Panc1 (cell line): ENCODE measurements around the gene ANKRD65. TPM values are rescaled to one million over a fixed set of nuclear protein-coding genes. Genes with fewer than 3 reads are reported as not detected.
A peak's percentile ranks its signal among the peaks of the same experiment; 100 is the strongest.

Experiments used
- ATAC-seq: fragments of 200-7000 bp; cut with Tn5 transposase; 2 replicates; pipeline ENCODE4 v1.9.1; 2020; ENCODE audit warnings: mild to moderate bottlenecking, moderate library complexity
- BruUV-seq: library from RNA; stranded (reverse); fragments of 400-500 nt; replicated peaks from 2 replicates; lab custom pipeline; 2021; lab: Mats Ljungman, UMichigan
- CTCF ChIA-PET: fragments of 300-600 bp; sonication (Branson Sonifier 250); formaldehyde crosslinking; loops from one replicate; lab custom pipeline; 2022; ENCODE audit warnings: antibody characterized with exemption; lab: Charles Lee
- POLR2A ChIA-PET: fragments of 300-600 bp; sonication (Branson Sonifier 250); formaldehyde crosslinking; loops from one replicate; lab custom pipeline; 2022; ENCODE audit warnings: antibody characterized with exemption; lab: Charles Lee
- DNase-seq: peaks from one replicate; pipeline ENCODE4 v3.0.0-alpha.2; 2010; ENCODE audit warnings: low read depth, low spot score
- H3K27ac ChIP-seq: 2 replicates; pipeline ENCODE4 v1.5.1; 2011; ENCODE audit warnings: mild to moderate bottlenecking, low read length, inconsistent platforms
- H3K27me3 ChIP-seq: fragments of 200-500 bp; sonication (Bioruptor generic); 2 replicates; pipeline ENCODE4 v1.6.0; 2014; ENCODE audit warnings: low read length, inconsistent platforms; ENCODE audit not compliant: control insufficient read depth, insufficient read depth
- H3K36me3 ChIP-seq: fragments of 200-500 bp; sonication (Bioruptor generic); 2 replicates; pipeline ENCODE4 v1.5.1; 2014; ENCODE audit warnings: inconsistent platforms, mild to moderate bottlenecking, low read length, moderate library complexity; ENCODE audit not compliant: control insufficient read depth, insufficient read depth
- H3K4me1 ChIP-seq: 2 replicates; pipeline ENCODE4 v1.5.1; 2011; ENCODE audit warnings: inconsistent platforms, mild to moderate bottlenecking, low read length, moderate library complexity; ENCODE audit not compliant: control insufficient read depth, insufficient read depth
- H3K4me3 ChIP-seq, 2 experiments: 2 replicates each; pipeline ENCODE4 v1.5.1; 2011 to 2012; ENCODE audit warnings: low read depth in 2 of 2, low read length in 2 of 2, mild to moderate bottlenecking in 2 of 2, inconsistent platforms in 1 of 2, moderate library complexity in 1 of 2
- H3K9me3 ChIP-seq: fragments of 200-500 bp; sonication (Bioruptor generic); 2 replicates; pipeline ENCODE4 v1.5.1; 2014; ENCODE audit warnings: low read depth, mild to moderate bottlenecking, inconsistent platforms, low read length, moderate library complexity; ENCODE audit not compliant: control insufficient read depth, insufficient read depth
- CTCF ChIP-seq: fragments of 450-650 bp; IDR thresholded peaks from 2 replicates; pipeline ENCODE4 v1.5.1; 2017; ENCODE audit warnings: mild to moderate bottlenecking
- POLR2AphosphoS5 ChIP-seq: IDR thresholded peaks from 2 replicates; pipeline ENCODE4 v1.6.1; 2012; ENCODE audit warnings: mild to moderate bottlenecking, low read depth, low read length, moderate library complexity
- REST ChIP-seq, 2 experiments: IDR thresholded peaks; 2 replicates each; pipeline ENCODE4 v1.6.1; 2011 to 2012; ENCODE audit warnings: low read depth in 2 of 2, control low read depth in 1 of 2, low read length in 1 of 2, mild to moderate bottlenecking in 1 of 2, moderate library complexity in 1 of 2; ENCODE audit not compliant: insufficient read depth in 1 of 2
- SIN3A ChIP-seq: IDR thresholded peaks from 2 replicates; pipeline ENCODE4 v1.6.1; 2012; ENCODE audit warnings: low read depth, mild to moderate bottlenecking, low read length, moderate library complexity, borderline replicate concordance; ENCODE audit not compliant: insufficient read depth
- TCF7L2 ChIP-seq: IDR thresholded peaks from 2 replicates; pipeline ENCODE4 v1.6.1; 2011; ENCODE audit warnings: mild to moderate bottlenecking, low read depth, low read length, inconsistent platforms
- in situ Hi-C: cut with HindIII; loops from 2 replicates; pipeline ENCODE4 v1.10.0; 2016; ENCODE audit warnings: low sequenced_read_pairs, low pct_unique_long_range_greater_than_20kb
- intact Hi-C: fragments of 100-400 bp; cut with micrococcal nuclease; formaldehyde crosslinking; loops from one replicate; pipeline ENCODE4 v1.10.0; 2022; ENCODE audit not compliant: unreplicated experiment
- total RNA-seq: library from RNA; stranded (reverse); gene quantifications from one replicate; pipeline ENCODE4 v1.2.1, GENCODE V29; 2021; ENCODE audit not compliant: unreplicated experiment

ANKRD65 gene
- total RNA-seq, 1 experiment from 2014 or later = 1.9 TPM

GRCh38 chr1:1399187-1399871, 21.7 kb downstream of the ANKRD65 start, which contains the start of gene CCNL2:
CCNL2 (minus strand) TSS chr1:1399335; CDS start chr1:1399306, 29 bp downstream.
- H3K27me3 ChIP-seq = no peaks in the 10 kb centered on the region
- DNase-seq (peak; percentile 82), ATAC-seq (peak; percentile 89)
- ChIA-PET CTCF (interaction anchor here (0.6 to 0.9 kb wide), 2 partner anchors 32 to 76 kb away, joined by 4 read pairs; no protein-coding TSS in a partner anchor), POLR2A (interaction anchor here (0.6 to 0.9 kb wide), 3 partner anchors 15 to 94 kb away, joined by 3 to 6 read pairs (median 3); partner anchors contain the start of gene AURKAIP1)
- peaks cover 7% of the 10 kb centered on the region for H3K36me3 ChIP-seq
- H3K4me1 ChIP-seq = peaks cover 47% of the 10 kb centered on the region
- in situ Hi-C loops (no loop called here), intact Hi-C loops (no loop called here)
- BruUV-seq = no TSS peak
- peak within 1 kb of the TSS; percentile 93 to 100 for H3K4me3 ChIP-seq
- H3K9me3 ChIP-seq = no peaks in the 10 kb centered on the region
- peak; percentile 76 for TF ChIP-seq POLR2AphosphoS5
- TF ChIP-seq TCF7L2 = no peak; the same call in 1 of the 2 replicates
- H3K27ac ChIP-seq = peak within 1 kb of the TSS; percentile 98

GRCh38 chr1:1398677-1399186, 22.3 kb downstream of the ANKRD65 start:
- Histone ChIP-seq H3K9me3 (no peaks in the 10 kb centered on the region), H3K4me3 (peak overlapping the region; percentile 93 to 100), H3K27ac (peak overlapping the region; percentile 95), H3K36me3 (peaks cover 7% of the 10 kb centered on the region), H3K27me3 (no peaks in the 10 kb centered on the region), H3K4me1 (peaks cover 44% of the 10 kb centered on the region)
- ChIA-PET CTCF (interaction anchor here (0.6 to 0.9 kb wide), 2 partner anchors 33 to 75 kb away, joined by 4 read pairs; no protein-coding TSS in a partner anchor), POLR2A (interaction anchor here (0.9 kb wide), 1 partner anchor 23 kb away, joined by 6 read pairs; the partner anchor contains the start of gene AURKAIP1)
- ATAC-seq (no peak), DNase-seq (no peak)
- intact Hi-C loops (no loop called here), in situ Hi-C loops (no loop called here)
- no TSS peak for BruUV-seq
- TF ChIP-seq SIN3A (no peak), POLR2AphosphoS5 (no peak), REST (IDR thresholded peaks at IDR 0.05; ENCODE audit: insufficient read depth in 1 of 2, low read depth in 2 of 2, low read length in 1 of 2) (no peak)

GRCh38 chr1:1397839-1398523, 23.1 kb downstream of the ANKRD65 start:
- BruUV-seq = TSS peak; percentile 68
- Histone ChIP-seq H3K36me3 (peaks cover 7% of the 10 kb centered on the region), H3K4me1 (peaks cover 37% of the 10 kb centered on the region), H3K27me3 (no peaks in the 10 kb centered on the region), H3K4me3 (peak overlapping the region; percentile 93 to 100), H3K27ac (peak overlapping the region; percentile 95), H3K9me3 (no peaks in the 10 kb centered on the region)
- TF ChIP-seq POLR2AphosphoS5 = no peak
- TF ChIP-seq CTCF = no peak
- TF ChIP-seq SIN3A = no peak
- no peak for TF ChIP-seq TCF7L2
- TF ChIP-seq REST (IDR thresholded peaks at IDR 0.05; ENCODE audit: insufficient read depth in 1 of 2, low read depth in 2 of 2, low read length in 1 of 2) = no peak
- POLR2A ChIA-PET = no interaction called here
- no peak for DNase-seq
- in situ Hi-C loops (no loop called here), intact Hi-C loops (no loop called here)
- no peak for ATAC-seq
- CTCF ChIA-PET = no interaction called here
